Stimulated activated memory B cell treated with anti-CD40 and anti-IgM and Interleukin-4, amounts not matched to agents 10 μg/mL and 1 μg/mL and 100 μg/mL, for 72 hours (primary cell): ENCODE measurements around the gene HTR4.

Experiments
- ATAC-seq: fragments of 150-1000 bp; cut with Tn5 transposase; 2 replicates; pipeline ENCODE4 v1.10.0; 2021
- H3K27ac Mint-ChIP-seq: one replicate; pipeline ENCODE4 v1.8.0; 2022; ENCODE audit warnings: mild to moderate bottlenecking, mixed read lengths
- H3K27me3 Mint-ChIP-seq: one replicate; pipeline ENCODE4 v1.8.0; 2022; ENCODE audit warnings: mixed read lengths
- H3K36me3 Mint-ChIP-seq: one replicate; pipeline ENCODE4 v1.8.0; 2022; ENCODE audit warnings: mixed read lengths
- H3K4me1 Mint-ChIP-seq: one replicate; pipeline ENCODE4 v1.8.0; 2022; ENCODE audit warnings: mixed read lengths
- H3K4me3 Mint-ChIP-seq: one replicate; pipeline ENCODE4 v1.8.0; 2022; ENCODE audit warnings: mild to moderate bottlenecking, moderate library complexity, mixed read lengths
- H3K9me3 Mint-ChIP-seq: one replicate; pipeline ENCODE4 v1.8.0; 2022; ENCODE audit warnings: mixed read lengths

Gene HTR4

DNA sequence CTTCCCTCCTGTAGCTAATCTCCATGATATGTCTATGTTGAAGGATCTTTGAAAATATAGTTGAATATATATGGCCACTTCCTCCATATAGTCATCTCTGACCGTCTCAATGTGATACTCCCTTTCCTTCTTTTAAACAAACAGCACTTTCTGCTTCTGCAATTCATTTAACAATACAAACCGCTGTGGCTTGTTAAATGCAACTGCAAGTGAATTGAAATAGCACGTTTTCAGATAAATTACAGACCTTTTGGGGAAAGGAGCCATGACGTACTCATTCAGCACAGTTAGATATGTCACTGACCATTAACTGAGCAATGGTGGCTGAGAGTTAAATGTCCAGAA, 188.1 kb downstream of the HTR4 start:
- H3K4me3 Mint-ChIP-seq: no peak overlapping the region
- no peaks in the 10 kb centered on the region for H3K9me3 Mint-ChIP-seq
- no peaks in the 10 kb centered on the region for H3K27me3 Mint-ChIP-seq
- H3K4me1 Mint-ChIP-seq: no peaks in the 10 kb centered on the region
- no peak overlapping the region for H3K27ac Mint-ChIP-seq
- no peak for ATAC-seq
- H3K36me3 Mint-ChIP-seq: no peaks in the 10 kb centered on the region

DNA sequence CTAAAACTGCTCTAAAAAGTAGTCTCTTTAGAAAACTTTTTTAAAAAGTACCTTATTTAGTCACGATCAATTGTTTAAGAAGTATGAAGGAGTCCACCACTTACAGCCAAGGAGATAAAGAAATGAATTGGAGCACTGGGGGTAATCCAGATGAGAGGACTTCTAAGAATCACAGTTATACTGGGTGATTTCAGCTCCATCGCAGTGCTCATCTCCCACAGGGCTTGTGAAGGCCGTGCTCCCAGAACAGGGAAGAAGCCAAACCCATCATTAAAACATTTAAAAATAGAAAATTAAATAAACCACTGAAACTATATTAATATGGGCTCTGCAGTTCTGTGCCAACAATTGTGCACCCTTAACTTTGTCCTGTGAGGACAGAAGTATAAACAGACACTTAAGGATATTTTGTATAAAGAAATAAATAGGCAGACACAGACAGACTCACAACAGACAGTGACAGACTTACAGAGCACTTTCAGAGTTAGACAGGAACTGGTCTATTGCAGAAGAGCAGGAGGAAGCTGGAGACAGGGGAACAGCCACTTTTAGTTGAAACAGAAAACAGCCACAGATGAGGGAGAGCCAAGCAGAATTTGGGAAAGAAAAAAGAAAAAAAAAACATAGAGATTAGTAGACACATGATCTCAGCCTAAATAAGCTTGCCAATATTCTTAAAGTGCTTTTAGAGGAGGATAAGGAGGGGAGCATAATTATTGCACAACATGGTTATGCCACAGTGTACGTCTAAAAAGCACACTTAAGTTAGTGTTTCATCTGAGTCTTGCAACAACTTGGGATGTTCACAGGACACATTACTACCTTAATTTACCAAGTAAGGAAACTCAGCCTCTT, 188.7 kb downstream of the HTR4 start:
- no peak for ATAC-seq
- Mint-ChIP-seq H3K36me3 (no peaks in the 10 kb centered on the region), H3K4me1 (no peaks in the 10 kb centered on the region), H3K27ac (no peak overlapping the region), H3K4me3 (no peak overlapping the region), H3K27me3 (peaks cover 5% of the 10 kb centered on the region), H3K9me3 (no peaks in the 10 kb centered on the region)

DNA sequence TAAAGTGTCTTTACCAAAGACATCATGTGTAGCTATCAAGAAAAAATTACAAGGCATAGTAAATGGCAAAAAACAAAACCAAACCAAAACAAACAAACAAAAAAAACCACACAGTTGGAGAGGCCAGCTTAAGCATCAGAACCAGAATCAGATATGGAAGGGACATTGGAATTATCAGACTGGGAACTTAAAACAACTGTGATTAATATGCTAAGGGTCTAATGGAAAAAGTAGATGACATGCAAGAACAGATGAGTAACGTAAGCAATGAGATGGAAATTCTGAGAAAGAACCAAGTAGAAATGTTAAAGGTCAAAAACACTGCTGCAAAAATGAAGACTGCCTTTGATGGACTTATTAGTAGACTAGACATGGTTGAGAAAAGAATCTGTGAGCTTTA, 194.7 kb downstream of the HTR4 start:
- Mint-ChIP-seq H3K27me3 (peaks cover 33% of the 10 kb centered on the region), H3K36me3 (no peaks in the 10 kb centered on the region), H3K4me3 (no peak overlapping the region), H3K27ac (no peak overlapping the region), H3K4me1 (peaks cover 11% of the 10 kb centered on the region), H3K9me3 (no peaks in the 10 kb centered on the region)
- no peak for ATAC-seq

DNA sequence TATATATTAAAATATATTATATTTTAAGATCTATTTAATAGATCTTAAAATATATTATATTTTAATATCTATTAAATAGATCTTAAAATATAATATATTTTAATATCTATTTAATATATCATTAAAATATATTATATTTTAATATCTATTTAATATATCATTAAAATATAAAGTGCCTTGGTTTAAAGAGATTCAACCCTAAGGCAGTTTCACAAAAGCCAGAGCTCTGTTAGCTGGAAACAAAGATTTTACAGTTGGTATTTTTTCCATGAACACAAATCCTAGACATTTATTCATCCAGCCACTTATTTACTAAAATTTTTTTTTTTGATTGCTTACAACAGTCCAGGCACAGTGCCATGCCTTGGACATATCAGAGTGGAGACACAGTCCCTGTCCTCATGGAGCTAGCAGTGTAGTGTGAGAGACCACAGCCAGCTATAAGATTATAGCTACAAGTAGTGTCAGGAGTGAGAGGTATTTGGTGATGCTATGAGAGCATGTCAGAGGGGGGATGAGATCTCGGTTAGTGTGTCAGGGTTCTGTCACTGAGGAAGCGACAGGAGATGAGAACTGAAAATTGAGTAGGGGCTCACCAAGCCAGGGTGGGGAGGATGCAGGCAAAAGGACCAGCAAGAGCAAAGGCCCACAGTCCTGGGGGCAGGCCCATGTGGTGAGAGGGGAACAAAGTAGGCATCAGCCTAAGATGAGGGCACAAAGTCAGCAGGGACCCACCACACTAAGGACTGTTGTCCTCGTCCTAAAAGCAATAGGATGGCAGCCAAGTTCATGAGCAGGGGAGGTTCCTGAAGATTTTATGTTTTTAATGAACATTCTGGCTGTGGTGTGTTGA, 196.1 kb downstream of the HTR4 start:
- H3K9me3 Mint-ChIP-seq: no peaks in the 10 kb centered on the region
- no peaks in the 10 kb centered on the region for H3K36me3 Mint-ChIP-seq
- no peak overlapping the region for H3K4me3 Mint-ChIP-seq
- peak; percentile 17 for ATAC-seq
- H3K27ac Mint-ChIP-seq: no peak overlapping the region
- peaks cover 33% of the 10 kb centered on the region for H3K27me3 Mint-ChIP-seq
- H3K4me1 Mint-ChIP-seq: peaks cover 11% of the 10 kb centered on the region

DNA sequence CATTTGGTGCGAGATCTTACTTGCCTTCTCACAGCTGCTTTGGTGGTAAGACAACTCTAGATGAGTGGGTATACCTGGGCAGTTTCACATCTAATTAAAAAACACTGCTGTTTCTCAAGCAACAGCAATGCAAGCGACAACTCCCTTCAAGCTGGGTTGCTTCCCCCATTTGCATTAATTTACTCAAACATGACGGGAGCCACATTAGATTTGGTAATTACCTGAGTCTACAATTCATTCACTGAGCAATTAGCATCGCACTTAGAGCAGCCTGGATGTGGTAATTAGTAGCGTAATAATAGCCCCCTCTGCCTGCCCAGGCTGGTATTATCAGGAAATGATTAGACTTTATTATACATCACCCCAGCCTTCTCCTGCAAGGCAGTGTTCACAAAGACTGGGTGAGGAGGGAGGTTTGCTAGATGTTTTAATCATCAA, 197.1 kb downstream of the HTR4 start:
- no peak overlapping the region for H3K27ac Mint-ChIP-seq

DNA sequence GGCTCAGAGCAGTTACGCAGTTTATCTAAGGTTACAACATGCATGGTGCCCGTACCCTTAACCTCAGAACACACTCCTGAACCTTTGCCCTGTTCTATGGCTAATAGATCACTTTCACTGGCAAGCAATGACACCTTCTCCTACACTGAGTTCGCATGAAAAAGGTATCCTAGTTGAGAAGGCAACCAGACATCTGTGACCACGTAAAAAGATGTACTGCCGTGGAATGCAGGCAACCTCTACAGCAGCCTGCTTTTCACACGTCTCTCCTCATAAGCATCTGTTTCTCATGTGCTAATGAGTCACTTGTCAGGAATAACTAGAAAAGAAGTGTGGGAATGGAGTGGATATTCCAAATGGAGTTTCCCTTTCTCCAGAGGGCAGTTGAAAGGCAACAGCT, 199.1 kb downstream of the HTR4 start:
- Mint-ChIP-seq H3K4me1 (peaks cover 9% of the 10 kb centered on the region), H3K27me3 (peaks cover 23% of the 10 kb centered on the region), H3K9me3 (no peaks in the 10 kb centered on the region), H3K27ac (no peak overlapping the region), H3K4me3 (no peak overlapping the region), H3K36me3 (no peaks in the 10 kb centered on the region)
- no peak for ATAC-seq

More for the DNA sequence above, 197.1 kb downstream of the HTR4 start:
- Mint-ChIP-seq H3K9me3 (no peaks in the 10 kb centered on the region), H3K36me3 (no peaks in the 10 kb centered on the region), H3K27me3 (peaks cover 33% of the 10 kb centered on the region), H3K4me1 (peaks cover 11% of the 10 kb centered on the region), H3K4me3 (no peak overlapping the region)
- peak; percentile 53 for ATAC-seq

DNA sequence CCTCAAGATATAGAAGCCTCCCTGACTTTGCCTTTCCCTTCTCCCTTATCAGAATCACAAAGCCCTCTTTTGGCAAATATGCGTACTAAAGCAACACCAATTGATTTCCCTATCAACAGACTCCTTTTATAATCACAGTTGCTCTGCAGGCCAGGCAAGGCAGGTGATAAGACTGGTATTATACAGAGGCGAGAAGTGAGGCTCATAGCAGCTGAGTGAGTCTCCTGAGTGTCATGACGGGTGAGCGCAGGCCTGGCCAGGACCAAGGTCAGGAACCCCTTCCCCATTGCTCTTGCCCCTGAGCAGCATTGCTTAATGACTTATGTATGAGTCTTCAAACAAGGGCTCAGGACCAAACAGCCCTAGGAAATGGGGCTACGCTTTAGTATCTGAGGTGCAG, 199.8 kb downstream of the HTR4 start:
- Mint-ChIP-seq H3K9me3 (no peaks in the 10 kb centered on the region), H3K4me3 (no peak overlapping the region), H3K36me3 (no peaks in the 10 kb centered on the region), H3K4me1 (peaks cover 3% of the 10 kb centered on the region), H3K27me3 (peaks cover 17% of the 10 kb centered on the region), H3K27ac (no peak overlapping the region)
- no peak for ATAC-seq

DNA sequence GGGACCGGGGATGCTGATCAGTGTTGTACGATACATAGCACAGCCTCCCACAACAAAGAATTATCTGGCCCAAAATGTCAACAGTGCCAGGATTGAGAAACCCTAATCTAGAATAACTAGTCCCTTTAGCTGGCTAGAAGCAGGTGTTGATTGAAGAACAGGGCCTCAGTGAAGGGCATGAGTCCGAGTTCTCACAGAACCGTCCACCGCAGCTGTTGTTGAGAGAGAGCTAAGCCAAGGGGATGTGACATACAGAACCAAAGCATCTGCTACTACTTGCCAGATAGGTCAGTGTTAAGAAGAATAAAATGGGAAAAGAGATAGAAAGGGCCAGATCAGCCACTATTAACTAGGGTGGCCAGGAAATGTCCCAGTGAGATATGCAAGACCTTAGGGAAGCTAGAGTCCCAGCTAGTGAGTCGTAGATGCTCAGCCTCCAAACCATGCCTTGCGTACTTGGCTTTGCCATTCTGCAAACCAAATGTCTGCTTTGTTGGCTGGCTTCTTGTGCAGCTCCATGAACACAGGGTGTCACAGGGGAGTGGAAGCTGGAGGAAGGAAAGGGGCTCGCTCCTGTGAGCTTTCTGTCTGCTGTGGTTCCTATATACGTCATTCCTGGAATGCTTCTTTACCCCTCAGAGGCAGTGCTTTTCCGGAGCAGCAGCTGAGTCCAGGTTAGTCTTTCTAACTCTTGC, 201.7 kb downstream of the HTR4 start:
- Mint-ChIP-seq H3K27ac (no peak overlapping the region), H3K9me3 (no peaks in the 10 kb centered on the region), H3K27me3 (no peaks in the 10 kb centered on the region), H3K36me3 (no peaks in the 10 kb centered on the region), H3K4me3 (no peak overlapping the region), H3K4me1 (no peaks in the 10 kb centered on the region)
- ATAC-seq: no peak

DNA sequence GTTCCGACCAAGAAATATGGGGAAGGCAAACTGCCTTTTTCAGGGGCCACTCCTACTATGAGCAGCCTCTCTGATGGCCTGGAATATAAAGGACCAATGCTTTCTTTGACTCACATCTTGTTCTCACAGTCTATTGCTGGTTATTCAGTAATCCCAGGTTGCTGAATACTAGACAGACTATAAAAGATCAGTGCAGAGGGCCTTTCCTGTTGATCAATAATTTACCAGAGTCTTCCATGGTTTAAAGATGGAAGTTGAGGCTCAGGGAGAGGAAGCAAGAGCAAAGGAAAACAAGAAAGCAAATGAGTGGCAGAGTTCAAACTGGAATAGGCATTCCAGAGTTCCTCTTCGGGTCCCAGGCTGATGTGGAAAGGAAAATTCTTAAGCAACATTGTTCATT, 207.7 kb downstream of the HTR4 start:
- Mint-ChIP-seq H3K9me3 (no peaks in the 10 kb centered on the region), H3K4me3 (no peak overlapping the region), H3K36me3 (peaks cover 7% of the 10 kb centered on the region), H3K4me1 (no peaks in the 10 kb centered on the region), H3K27ac (no peak overlapping the region), H3K27me3 (no peaks in the 10 kb centered on the region)
- no peak for ATAC-seq

DNA sequence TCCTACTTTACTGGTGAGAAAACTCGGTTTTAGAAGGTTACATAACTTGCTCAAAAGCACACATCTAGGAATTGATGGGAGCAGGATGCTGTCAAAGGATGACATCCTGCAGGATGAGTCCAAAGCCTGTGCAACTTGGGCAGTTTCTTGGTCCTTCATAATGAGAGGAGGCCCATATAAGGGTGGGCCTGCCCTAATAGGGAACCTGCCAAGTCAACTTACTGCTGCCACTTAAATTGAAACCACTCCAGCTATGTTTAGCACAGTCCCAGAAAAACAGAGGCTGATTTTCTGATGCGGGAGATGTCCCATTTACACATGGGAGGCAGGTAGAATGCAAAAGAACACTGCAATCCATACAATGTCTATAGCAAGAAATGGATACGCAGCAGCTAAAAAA, 208.7 kb downstream of the HTR4 start:
- Mint-ChIP-seq H3K4me3 (no peak overlapping the region), H3K36me3 (peaks cover 7% of the 10 kb centered on the region)

DNA sequence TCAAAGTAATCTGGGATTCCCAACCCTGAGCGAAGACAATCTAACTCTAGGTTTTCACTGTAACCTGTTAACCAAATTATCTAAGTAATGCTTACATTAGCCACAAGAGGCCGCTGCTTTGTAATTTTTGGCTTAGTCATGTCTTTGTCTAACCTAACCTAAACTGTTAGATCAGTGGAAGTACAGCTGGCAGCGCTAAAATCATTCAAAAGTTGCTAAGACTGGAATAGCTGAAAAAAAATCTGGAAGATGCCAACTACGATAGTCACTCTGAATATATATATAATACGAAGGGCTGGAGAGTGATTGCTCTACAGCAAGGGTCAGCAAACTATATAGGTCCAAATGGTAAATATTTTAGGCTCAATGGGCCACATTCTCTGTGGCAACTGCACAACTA, 210.3 kb downstream of the HTR4 start:
- no peak for ATAC-seq
- no peaks in the 10 kb centered on the region for H3K27me3 Mint-ChIP-seq
- H3K4me1 Mint-ChIP-seq: no peaks in the 10 kb centered on the region
- peaks cover 19% of the 10 kb centered on the region for H3K36me3 Mint-ChIP-seq
- no peaks in the 10 kb centered on the region for H3K9me3 Mint-ChIP-seq
- H3K4me3 Mint-ChIP-seq: no peak overlapping the region
- no peak overlapping the region for H3K27ac Mint-ChIP-seq

More for the DNA sequence above, 208.7 kb downstream of the HTR4 start:
- Mint-ChIP-seq H3K4me1 (no peaks in the 10 kb centered on the region), H3K9me3 (no peaks in the 10 kb centered on the region), H3K27ac (no peak overlapping the region), H3K27me3 (no peaks in the 10 kb centered on the region)
- ATAC-seq: no peak

DNA sequence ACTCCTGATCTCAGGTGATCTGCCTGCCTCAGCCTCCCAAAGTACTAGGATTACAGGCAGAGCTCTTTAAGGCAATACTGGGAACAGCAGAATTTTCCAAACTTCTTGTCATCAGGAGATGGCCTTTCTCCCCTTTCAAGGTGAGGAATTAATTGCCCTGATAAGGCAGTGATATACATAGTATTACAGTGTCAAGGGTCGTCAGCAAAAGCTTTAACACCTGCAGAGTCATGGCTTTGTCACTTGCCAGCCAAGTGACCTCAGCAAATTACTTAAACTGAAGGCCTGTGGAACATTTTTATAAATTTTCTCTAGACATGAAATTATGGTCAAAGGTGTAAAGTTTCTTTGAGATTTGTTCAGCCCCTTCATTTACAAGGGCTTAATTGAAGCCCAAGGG, 211.1 kb downstream of the HTR4 start:
- no peak for ATAC-seq
- H3K9me3 Mint-ChIP-seq: no peaks in the 10 kb centered on the region
- no peak overlapping the region for H3K27ac Mint-ChIP-seq
- H3K27me3 Mint-ChIP-seq: no peaks in the 10 kb centered on the region
- no peaks in the 10 kb centered on the region for H3K4me1 Mint-ChIP-seq
- peaks cover 19% of the 10 kb centered on the region for H3K36me3 Mint-ChIP-seq
- H3K4me3 Mint-ChIP-seq: no peak overlapping the region

DNA sequence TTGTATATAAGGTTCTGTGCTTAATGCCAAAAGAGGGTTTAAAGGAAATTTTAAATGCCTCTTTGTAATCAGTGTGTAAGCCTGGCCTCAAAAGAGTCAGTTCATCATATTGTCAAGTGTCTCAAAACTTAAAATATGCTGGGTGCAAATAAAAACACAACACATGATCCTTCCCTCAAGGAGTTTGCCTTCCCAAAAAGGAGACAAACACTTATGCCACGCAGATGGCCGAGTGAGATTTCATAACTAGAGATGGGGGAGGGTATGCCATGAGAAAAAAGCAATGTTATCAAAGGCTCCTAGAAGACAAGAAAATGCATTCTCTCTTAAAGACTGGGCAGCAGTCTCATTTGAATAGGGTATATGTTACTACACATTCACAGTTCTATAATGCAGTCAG, 215.4 kb downstream of the HTR4 start:
- no peak overlapping the region for H3K27ac Mint-ChIP-seq
- H3K4me3 Mint-ChIP-seq: no peak overlapping the region
- H3K36me3 Mint-ChIP-seq: peaks cover 24% of the 10 kb centered on the region
- no peak for ATAC-seq
- H3K27me3 Mint-ChIP-seq: no peaks in the 10 kb centered on the region
- no peaks in the 10 kb centered on the region for H3K9me3 Mint-ChIP-seq
- H3K4me1 Mint-ChIP-seq: no peaks in the 10 kb centered on the region

DNA sequence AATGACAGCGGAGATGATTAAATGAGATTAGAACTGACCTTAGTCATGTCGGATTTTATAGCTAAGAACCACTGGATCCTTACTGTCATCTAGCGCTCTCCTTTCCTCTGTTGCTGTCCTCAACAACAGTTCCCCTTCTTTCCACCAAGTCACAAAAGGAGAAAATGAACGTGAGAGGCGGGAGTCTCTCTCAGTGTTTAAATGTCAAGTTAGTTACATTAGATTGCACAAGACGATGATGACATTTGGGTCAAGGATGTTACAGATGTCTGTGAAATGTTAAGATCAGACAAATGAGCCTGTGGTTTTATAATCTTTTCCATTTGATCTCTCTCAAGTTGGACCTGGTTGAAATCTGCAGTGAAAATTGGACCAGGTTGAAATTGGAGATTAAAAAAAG, 217.1 kb downstream of the HTR4 start:
- Mint-ChIP-seq H3K27me3 (no peaks in the 10 kb centered on the region), H3K27ac (no peak overlapping the region), H3K4me1 (no peaks in the 10 kb centered on the region), H3K4me3 (no peak overlapping the region), H3K9me3 (no peaks in the 10 kb centered on the region), H3K36me3 (peaks cover 35% of the 10 kb centered on the region)
- no peak for ATAC-seq

DNA sequence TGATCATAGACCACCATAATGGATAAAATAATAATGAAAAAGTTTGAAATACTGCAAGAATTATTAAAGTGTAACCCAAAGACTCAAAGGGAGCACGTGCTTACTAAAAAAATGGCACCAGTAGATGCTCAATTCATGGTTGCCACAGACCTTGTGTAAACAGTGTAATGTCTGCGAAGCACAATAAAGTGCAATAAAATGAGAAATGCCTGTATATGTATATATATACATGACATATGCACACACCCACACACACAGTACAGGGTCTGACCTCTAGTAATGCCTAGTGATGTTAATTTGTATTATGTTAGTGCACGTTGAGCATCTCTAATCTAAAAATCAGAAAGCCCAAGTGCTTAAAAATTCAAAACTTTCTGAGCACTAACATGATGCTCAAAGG, 218.3 kb downstream of the HTR4 start:
- Mint-ChIP-seq H3K27ac (no peak overlapping the region), H3K27me3 (no peaks in the 10 kb centered on the region), H3K4me3 (no peak overlapping the region), H3K36me3 (peaks cover 43% of the 10 kb centered on the region), H3K4me1 (no peaks in the 10 kb centered on the region), H3K9me3 (no peaks in the 10 kb centered on the region)
- no peak for ATAC-seq
